Natural killer cell (primary cell): ENCODE results near the gene PCDHA2. TPM values are rescaled to one million over a fixed set of nuclear protein-coding genes. Genes with fewer than 3 reads are reported as not detected.
"Not testable (repeated sequence)": the region's sequence is repeated elsewhere in the genome, so short reads cannot be mapped to it uniquely, and the experiment has no call there.

Source experiments
- ATAC-seq, 3 donors: fragments of 150-1000 bp in 2 of 3; fragments of 200-7000 bp in 1 of 3; cut with Tn5 transposase; 1 replicate in 1 of 3; 2 replicates in 2 of 3; pipeline ENCODE4 v1.10.0; 2021; ENCODE audit warnings: mild to moderate bottlenecking in 2 of 3, moderate library complexity in 2 of 3
- DNase-seq, 2 donors: peaks; one replicate each; pipeline versions ENCODE4 v3.0.0 to v3.0.0-alpha.2; 2013 to 2021; ENCODE audit warnings: mixed read lengths in 1 of 2
- H3K27ac ChIP-seq: one replicate; pipeline ENCODE4 v1.5.1; 2013; ENCODE audit warnings: mild to moderate bottlenecking, low read length
- H3K27me3 ChIP-seq: one replicate; pipeline ENCODE4 v1.6.1; 2013; ENCODE audit warnings: low read length; ENCODE audit not compliant: control insufficient read depth, insufficient read depth
- H3K36me3 ChIP-seq: one replicate; pipeline ENCODE4 v1.6.1; 2013; ENCODE audit warnings: low read length; ENCODE audit not compliant: control insufficient read depth, insufficient read depth
- H3K4me1 ChIP-seq: one replicate; pipeline ENCODE4 v1.6.1; 2013; ENCODE audit warnings: low read length; ENCODE audit not compliant: control insufficient read depth, insufficient read depth
- H3K4me3 ChIP-seq: one replicate; pipeline ENCODE4 v1.5.1; 2013; ENCODE audit warnings: low read length
- H3K9me3 ChIP-seq: one replicate; pipeline ENCODE4 v1.6.1; 2013; ENCODE audit warnings: low read length; ENCODE audit not compliant: control insufficient read depth, insufficient read depth
- H3K27ac Mint-ChIP-seq, 2 donors: one replicate each; pipeline ENCODE4 v1.8.0; 2022; ENCODE audit warnings: mild to moderate bottlenecking in 2 of 2, mixed read lengths in 2 of 2, moderate library complexity in 1 of 2
- H3K27me3 Mint-ChIP-seq, 2 donors: one replicate each; pipeline ENCODE4 v1.8.0; 2022; ENCODE audit warnings: low read depth in 2 of 2, mixed read lengths in 2 of 2
- H3K36me3 Mint-ChIP-seq: one replicate; pipeline ENCODE4 v1.8.0; 2022; ENCODE audit warnings: mixed read lengths
- H3K4me1 Mint-ChIP-seq, 2 donors: one replicate each; pipeline ENCODE4 v1.8.0; 2022; ENCODE audit warnings: mixed read lengths in 2 of 2
- H3K4me3 Mint-ChIP-seq: one replicate; pipeline ENCODE4 v1.8.0; 2022; ENCODE audit warnings: mild to moderate bottlenecking, moderate library complexity, mixed read lengths
- H3K9me3 Mint-ChIP-seq, 2 donors: one replicate each; pipeline ENCODE4 v1.8.0; 2022; ENCODE audit warnings: mixed read lengths in 2 of 2
- WGBS: methylation state at CpG from one replicate; pipeline ENCODE4 v1.1.7; 2013; ENCODE audit warnings: missing lambda C conversion rate; ENCODE audit not compliant: insufficient coverage; 5-methylcytosine and 5-hydroxymethylcytosine counted together
- intact Hi-C: fragments of 100-400 bp; cut with micrococcal nuclease; formaldehyde crosslinking; loops from one replicate; pipeline ENCODE4 v1.14.2; 2022
- total RNA-seq, 4 donors: library from RNA; stranded (reverse); fragments of 120-200 nt in 1 of 4; gene quantifications; one replicate each; pipeline versions ENCODE4 v1.2.3 to v1.2.4, GENCODE V29; 2013 to 2022
- TF ChIP-seq, protein P1 (sequence below): fragments of 200-600 bp; IDR thresholded peaks from one replicate; pipeline ENCODE4 v1.8.0; 2022; ENCODE audit warnings: antibody characterized with exemption

Gene PCDHA2
- total RNA-seq, 3 donors from 2014 or later (not counting 1 experiment from before 2014, with no cell fraction given) = not detected

GRCh38 chr5:140821375-140822280, 27.0 kb downstream of the PCDHA2 start, which contains the start of gene PCDHA5:
TSS of gene PCDHA5 (plus strand) at chr5:140821613.
- Histone ChIP-seq H3K27ac (no peak within 1 kb of the TSS), H3K4me1 (no peaks in the 10 kb centered on the region), H3K4me3 (no peak within 1 kb of the TSS), H3K27me3 (peaks cover 3% of the 10 kb centered on the region), H3K36me3 (no peaks in the 10 kb centered on the region), H3K9me3 (peaks cover 12% of the 10 kb centered on the region)
- intact Hi-C loops = no loop called here
- ATAC-seq = no peak
- Mint-ChIP-seq H3K9me3 (peaks cover 2 to 4% of the 10 kb centered on the region in 2 donors), H3K27ac (no peak within 1 kb of the TSS), H3K4me3 (no peak within 1 kb of the TSS), H3K27me3 (peaks cover 6 to 7% of the 10 kb centered on the region in 2 donors), H3K4me1 (no peaks in the 10 kb centered on the region), H3K36me3 (no peaks in the 10 kb centered on the region)
- TF ChIP-seq, protein P1, sequence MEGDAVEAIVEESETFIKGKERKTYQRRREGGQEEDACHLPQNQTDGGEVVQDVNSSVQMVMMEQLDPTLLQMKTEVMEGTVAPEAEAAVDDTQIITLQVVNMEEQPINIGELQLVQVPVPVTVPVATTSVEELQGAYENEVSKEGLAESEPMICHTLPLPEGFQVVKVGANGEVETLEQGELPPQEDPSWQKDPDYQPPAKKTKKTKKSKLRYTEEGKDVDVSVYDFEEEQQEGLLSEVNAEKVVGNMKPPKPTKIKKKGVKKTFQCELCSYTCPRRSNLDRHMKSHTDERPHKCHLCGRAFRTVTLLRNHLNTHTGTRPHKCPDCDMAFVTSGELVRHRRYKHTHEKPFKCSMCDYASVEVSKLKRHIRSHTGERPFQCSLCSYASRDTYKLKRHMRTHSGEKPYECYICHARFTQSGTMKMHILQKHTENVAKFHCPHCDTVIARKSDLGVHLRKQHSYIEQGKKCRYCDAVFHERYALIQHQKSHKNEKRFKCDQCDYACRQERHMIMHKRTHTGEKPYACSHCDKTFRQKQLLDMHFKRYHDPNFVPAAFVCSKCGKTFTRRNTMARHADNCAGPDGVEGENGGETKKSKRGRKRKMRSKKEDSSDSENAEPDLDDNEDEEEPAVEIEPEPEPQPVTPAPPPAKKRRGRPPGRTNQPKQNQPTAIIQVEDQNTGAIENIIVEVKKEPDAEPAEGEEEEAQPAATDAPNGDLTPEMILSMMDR = no peak
- no peak for DNase-seq
- WGBS = 40% methylated on average over 34 of the region's 39 CpGs

DNA sequence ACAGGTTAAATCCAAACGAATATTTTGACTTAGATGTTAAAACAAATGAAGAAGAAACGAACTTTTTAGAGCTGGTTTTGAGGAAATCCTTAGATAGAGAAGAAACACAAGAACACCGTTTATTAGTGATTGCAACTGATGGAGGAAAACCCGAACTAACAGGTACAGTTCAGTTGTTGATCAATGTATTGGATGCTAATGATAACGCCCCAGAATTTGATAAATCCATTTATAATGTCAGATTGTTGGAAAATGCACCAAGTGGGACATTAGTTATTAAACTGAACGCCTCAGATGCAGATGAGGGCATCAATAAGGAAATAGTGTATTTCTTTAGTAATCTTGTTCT, 27.6 kb downstream of the PCDHA2 start:
- DNase-seq = no peak
- no peaks in the 10 kb centered on the region for H3K36me3 ChIP-seq
- no peaks in the 10 kb centered on the region for H3K4me1 Mint-ChIP-seq
- H3K4me3 Mint-ChIP-seq = no peak overlapping the region
- ATAC-seq = no peak
- H3K27me3 Mint-ChIP-seq = peaks cover 12 to 13% of the 10 kb centered on the region in 2 donors
- no peak overlapping the region for H3K27ac ChIP-seq
- peaks cover 12% of the 10 kb centered on the region for H3K9me3 ChIP-seq
- H3K36me3 Mint-ChIP-seq = peaks cover under 1% of the 10 kb centered on the region
- TF ChIP-seq, protein P1 = no peak
- peaks cover 3% of the 10 kb centered on the region for H3K27me3 ChIP-seq
- no peaks in the 10 kb centered on the region for H3K4me1 ChIP-seq
- H3K27ac Mint-ChIP-seq = no peak overlapping the region
- peaks cover 5 to 6% of the 10 kb centered on the region in 2 donors for H3K9me3 Mint-ChIP-seq
- WGBS = 32% methylated on average over 6 of the region's 6 CpGs
- no peak overlapping the region for H3K4me3 ChIP-seq
- intact Hi-C loops = no loop called here

- H3K9me3 ChIP-seq = peaks cover 12% of the 10 kb centered on the region
- DNase-seq, ATAC-seq, H3K27ac ChIP-seq, H3K4me1 Mint-ChIP-seq, H3K27me3 ChIP-seq, H3K4me3 Mint-ChIP-seq, intact Hi-C loops, H3K4me1 ChIP-seq, H3K27ac Mint-ChIP-seq, H3K9me3 Mint-ChIP-seq, H3K4me3 ChIP-seq, H3K36me3 Mint-ChIP-seq, H3K36me3 ChIP-seq: not testable (repeated sequence)
- peaks cover 15 to 16% of the 10 kb centered on the region in 2 donors for H3K27me3 Mint-ChIP-seq
- WGBS = 60% methylated on average over 48 of the region's 48 CpGs
Observed at GRCh38 chr5:140822969-140823368, 28.3 kb downstream of the PCDHA2 start.

DNA sequence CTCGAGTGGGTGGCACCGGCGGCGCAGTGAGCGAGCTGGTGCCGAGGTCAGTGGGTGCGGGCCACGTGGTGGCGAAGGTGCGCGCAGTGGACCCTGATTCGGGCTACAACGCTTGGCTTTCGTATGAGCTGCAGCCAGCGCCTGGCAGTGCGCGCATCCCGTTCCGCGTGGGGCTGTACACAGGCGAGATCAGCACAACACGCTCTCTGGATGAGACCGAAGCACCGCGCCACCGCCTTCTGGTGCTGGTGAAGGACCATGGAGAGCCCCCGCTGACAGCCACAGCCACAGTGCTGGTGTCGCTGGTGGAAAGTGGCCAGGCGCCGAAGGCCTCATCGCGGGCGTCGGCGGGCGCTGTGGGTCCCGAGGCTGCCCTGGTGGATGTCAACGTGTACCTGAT, 28.8 kb downstream of the PCDHA2 start:
- H3K36me3 Mint-ChIP-seq = peaks cover 7% of the 10 kb centered on the region
- H3K27me3 ChIP-seq = peaks cover 7% of the 10 kb centered on the region
- DNase-seq = no peak
- H3K4me3 Mint-ChIP-seq = no peak overlapping the region
- peaks cover 15 to 16% of the 10 kb centered on the region in 2 donors for H3K27me3 Mint-ChIP-seq
- H3K4me1 ChIP-seq = no peaks in the 10 kb centered on the region
- intact Hi-C loops = no loop called here
- H3K27ac Mint-ChIP-seq = no peak overlapping the region
- TF ChIP-seq, protein P1 = no peak
- no peak overlapping the region for H3K4me3 ChIP-seq
- no peak for ATAC-seq
- peaks cover 4 to 9% of the 10 kb centered on the region in 2 donors for H3K9me3 Mint-ChIP-seq
- no peaks in the 10 kb centered on the region for H3K4me1 Mint-ChIP-seq
- no peak overlapping the region for H3K27ac ChIP-seq
- 61% methylated on average over 38 of the region's 38 CpGs for WGBS
- H3K36me3 ChIP-seq = no peaks in the 10 kb centered on the region
- peaks cover 15% of the 10 kb centered on the region for H3K9me3 ChIP-seq
